Activated naive CD4-positive, alpha-beta T cell treated with anti-CD3 and anti-CD28 coated beads, Interleukin-2, amount 50 U/mL, for 16 hours (primary cell): ENCODE results near the gene PAK3.

Experiments used
- DNase-seq: peaks from one replicate; pipeline ENCODE4 v3.0.0-alpha.2; 2020

Gene PAK3

GRCh38 chrX:111133389-111133788 is 37.4 kb downstream of the PAK3 start:
- DNase-seq, result no peak

- DNase-seq, result no peak
Measured at GRCh38 chrX:111145878-111146277, 49.9 kb downstream of the PAK3 start.

DNA sequence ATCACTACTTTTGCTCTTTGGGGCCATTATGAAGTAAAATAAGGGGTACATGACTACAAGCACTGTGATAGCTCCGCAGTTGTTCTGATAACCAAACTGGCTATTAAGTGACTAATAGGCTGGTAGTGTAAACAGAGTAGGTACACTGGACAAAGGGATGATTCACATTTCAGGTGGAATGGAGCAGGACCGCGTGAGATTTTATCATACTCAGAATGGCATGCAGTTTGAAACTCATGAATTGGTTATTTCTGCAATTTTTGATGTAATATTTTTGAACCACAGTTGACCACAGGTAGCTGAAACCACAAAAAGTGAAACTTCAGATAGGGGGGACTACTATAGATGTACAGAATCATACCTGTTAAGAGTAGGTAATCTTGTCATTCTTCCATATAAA is 55.8 kb downstream of the PAK3 start:
- no peak for DNase-seq

DNA sequence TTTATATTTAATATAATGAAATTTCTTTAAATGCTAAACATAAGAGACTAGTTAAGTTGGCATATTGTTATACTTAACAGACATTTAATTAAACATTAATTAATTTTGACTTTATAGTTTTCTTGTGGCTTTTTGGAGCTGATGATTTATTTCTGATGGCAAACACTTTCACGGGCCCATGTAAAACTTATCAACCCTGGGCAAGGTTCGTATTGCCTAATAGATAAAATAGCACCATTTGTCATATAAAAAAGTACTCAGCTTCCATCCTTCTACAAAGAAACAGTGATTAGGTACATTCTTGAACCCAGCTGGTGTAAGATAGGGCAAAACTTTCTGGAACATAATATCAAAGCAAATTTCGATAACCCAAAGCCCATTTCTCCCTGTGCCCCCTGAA is 63.2 kb downstream of the PAK3 start:
- DNase-seq, result no peak

DNA sequence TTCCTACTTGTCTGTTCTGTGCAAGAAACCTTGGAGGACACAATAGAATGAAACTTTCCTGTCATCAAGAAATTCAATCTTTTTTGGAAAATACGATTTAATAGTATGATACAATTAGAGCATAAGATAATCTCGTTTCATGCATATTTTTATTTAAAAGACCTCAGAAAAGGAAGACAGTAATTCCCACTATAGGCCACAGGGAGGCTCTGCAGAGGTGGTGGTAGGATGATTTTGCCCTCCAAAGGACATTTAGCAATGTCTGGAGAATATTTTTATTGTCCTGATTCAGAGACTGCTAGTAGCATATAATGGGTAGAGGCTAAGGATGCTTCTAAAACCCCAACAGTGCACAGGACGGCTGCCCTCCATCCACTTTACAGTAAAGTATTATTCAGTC is 68.7 kb downstream of the PAK3 start:
- DNase-seq, result no peak

GRCh38 chrX:111165902-111166301 is 69.9 kb downstream of the PAK3 start:
- no peak for DNase-seq

- DNase-seq, result no peak
Measured at GRCh38 chrX:111167334-111167733, 71.3 kb downstream of the PAK3 start.

GRCh38 chrX:111168314-111168713 is 72.3 kb downstream of the PAK3 start:
- no peak for DNase-seq

DNA sequence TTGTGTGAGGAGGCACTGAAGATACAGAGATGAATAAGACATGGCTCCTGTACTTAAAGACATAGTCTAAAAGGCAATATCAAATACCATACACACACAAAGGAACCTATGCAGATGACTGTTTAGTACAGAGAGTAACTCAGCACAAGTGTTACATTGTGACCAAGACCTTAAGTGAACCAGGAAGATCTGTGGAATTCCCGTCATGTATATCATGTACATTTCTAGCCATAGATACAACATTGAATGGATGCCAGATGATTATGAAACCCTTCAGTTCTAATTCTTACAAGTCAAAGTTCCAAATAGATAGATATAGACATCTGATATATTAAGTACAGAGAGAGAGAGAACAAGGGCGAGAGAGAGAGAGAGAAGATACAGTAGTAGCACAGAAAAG is 73.2 kb downstream of the PAK3 start:
- DNase-seq, result no peak

- no peak for DNase-seq
Measured at GRCh38 chrX:111170017-111170416, 74.0 kb downstream of the PAK3 start.

- no peak for DNase-seq
Measured at GRCh38 chrX:111180750-111181240, 84.8 kb downstream of the PAK3 start.

- DNase-seq, result no peak
Measured at GRCh38 chrX:111181951-111182350, 86.0 kb downstream of the PAK3 start.

GRCh38 chrX:111182997-111183396 is 87.0 kb downstream of the PAK3 start:
- no peak for DNase-seq

DNA sequence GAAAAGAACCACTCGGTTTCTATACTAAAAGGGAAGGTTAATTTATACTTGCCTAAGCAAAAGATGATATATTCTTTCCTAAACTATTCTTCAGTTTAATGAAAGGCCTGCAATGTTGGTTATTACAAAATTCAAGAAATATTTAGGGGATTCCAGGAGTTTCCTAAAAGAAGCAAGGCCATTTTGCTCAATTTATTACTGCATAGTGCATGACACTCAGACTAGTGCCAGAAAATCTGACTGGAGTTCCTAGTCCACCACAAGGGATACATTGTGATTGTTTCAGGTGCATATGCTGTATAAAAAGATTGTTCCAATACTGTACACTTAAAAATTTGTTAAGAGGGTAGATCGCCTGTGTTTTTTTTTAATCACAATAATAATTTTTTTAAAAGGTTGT is 95.6 kb downstream of the PAK3 start:
- DNase-seq, result no peak

DNA sequence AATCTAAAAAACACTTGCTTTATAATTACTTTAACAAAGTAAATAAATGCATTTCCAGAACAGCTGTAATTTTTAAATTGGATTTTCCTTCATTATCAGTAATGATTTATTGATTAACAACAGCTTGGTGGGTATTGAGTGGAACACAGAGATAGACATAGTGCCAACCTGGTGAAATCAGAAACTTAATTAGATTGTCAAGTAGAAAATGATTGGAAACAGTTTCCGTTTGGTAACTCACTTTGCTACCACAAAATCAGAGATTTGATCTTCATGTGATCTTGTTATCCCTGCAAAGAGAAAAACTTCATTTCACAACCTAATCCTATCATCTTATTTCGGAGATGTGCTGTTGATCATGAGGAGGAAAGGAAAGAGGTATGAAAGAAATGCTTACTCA is 103.5 kb downstream of the PAK3 start:
- no peak for DNase-seq

- no peak for DNase-seq
Measured at GRCh38 chrX:111200327-111200726, 104.3 kb downstream of the PAK3 start.

DNA sequence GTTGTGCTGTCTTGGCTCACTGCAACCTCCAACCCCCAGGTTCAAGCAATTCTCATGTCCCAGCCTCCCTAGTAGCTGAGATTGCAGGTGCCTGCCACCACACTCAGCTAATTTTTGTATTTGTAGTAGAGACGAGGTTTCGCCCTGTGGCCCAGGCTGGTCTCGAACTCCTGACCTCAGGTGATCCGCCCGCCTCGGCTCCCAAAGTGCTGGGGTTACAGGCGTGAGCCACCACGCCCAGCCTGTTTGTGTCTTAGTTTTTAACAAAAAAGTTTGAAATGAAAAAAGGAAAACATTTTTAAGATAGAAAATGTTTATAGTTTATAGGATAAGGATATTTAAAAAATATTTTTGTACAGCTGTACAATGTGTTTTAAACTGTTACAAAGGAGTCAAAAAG is 111.9 kb downstream of the PAK3 start:
- DNase-seq, result no peak

GRCh38 chrX:111216293-111216801 is 120.4 kb downstream of the PAK3 start:
- DNase-seq, result no peak

- DNase-seq, result no peak
Measured at GRCh38 chrX:111244235-111244750, 148.3 kb downstream of the PAK3 start.

DNA sequence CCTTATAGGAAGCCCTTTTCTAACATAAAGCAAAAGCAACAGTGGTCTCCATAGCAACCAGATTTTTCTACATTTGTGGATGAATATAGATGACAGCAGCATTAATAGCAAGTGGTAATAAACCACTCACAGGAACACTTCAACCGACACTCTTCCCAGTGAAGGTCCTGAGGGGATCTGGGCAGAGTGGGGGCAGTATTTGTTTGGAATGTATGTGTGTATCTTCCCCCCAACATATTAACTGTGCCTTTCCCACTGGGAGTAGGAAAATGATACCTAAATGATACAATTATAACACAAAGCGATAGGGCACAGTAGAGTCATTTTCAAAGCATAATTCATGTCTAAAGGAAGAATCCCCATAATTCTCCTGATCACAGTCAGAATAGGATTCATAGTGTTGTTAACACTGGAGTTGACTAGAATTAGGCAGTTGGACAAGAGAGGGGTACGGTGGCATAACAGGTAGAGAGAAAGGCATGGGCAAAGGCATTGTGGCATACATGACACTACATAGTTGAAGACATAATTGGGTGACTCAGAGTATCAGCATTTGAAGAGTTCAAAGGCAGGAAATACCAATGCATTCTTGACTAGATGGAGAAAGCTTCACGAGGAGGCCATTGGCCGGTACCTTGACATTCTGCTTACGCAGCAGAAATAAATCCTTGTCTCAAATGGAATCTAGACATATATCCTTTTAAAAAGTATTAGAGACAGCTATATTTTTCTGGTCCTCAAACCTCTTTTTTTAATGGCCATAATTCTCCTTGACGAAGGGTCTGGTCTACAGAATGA is 159.1 kb downstream of the PAK3 start:
- DNase-seq, result no peak

- no peak for DNase-seq
Measured at GRCh38 chrX:111257733-111258132, 161.7 kb downstream of the PAK3 start.

- DNase-seq, result no peak
Measured at GRCh38 chrX:111259559-111259958, 163.6 kb downstream of the PAK3 start.

GRCh38 chrX:111260451-111260850 is 164.5 kb downstream of the PAK3 start:
- no peak for DNase-seq

DNA sequence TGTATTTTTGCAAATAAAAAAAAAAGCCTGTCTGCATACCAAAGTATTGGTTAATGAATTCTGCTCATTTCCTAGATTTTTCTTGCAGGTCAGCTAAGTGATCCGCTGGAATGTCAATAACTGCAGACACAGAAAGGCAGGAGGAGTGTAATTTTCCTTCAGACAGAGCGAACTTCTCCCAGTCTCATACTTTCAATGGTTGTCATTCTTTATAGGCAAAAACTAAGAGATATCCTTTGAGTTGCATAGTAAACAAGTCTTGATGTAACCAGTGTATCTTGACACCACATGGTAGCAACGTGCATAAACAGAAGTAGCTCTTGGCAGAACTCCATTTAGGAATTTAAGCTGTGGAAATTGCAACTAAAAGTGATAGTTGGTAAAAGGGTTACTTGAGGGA is 166.1 kb downstream of the PAK3 start:
- DNase-seq, result no peak

- no peak for DNase-seq
Measured at GRCh38 chrX:111264385-111264784, 168.4 kb downstream of the PAK3 start.
